ENCODE data around the gene OST4.

Gene OST4

DNA sequence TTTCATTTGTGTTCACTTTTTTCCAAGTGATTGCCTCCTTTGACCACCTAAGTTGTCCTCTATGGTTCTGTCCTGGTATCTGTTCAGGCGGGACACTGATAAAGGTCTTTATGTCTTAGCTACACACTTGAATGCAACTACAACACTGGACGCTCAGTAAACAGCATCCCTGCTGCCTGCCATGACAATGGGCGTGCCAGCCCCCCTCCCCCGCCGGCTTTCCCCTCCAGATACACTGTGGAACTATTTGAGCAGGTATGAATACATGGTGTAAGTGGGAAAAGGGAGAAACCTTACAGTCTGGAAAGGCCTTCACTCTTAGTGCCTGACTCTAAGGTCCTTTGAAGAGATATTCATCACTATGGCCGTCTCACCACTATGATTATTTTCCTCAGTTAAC, 14.3 kb downstream of the OST4 start:
- in situ Hi-C loops (cut with HindIII; ENCODE audit: low sequenced_read_pairs), result no loop called here

DNA sequence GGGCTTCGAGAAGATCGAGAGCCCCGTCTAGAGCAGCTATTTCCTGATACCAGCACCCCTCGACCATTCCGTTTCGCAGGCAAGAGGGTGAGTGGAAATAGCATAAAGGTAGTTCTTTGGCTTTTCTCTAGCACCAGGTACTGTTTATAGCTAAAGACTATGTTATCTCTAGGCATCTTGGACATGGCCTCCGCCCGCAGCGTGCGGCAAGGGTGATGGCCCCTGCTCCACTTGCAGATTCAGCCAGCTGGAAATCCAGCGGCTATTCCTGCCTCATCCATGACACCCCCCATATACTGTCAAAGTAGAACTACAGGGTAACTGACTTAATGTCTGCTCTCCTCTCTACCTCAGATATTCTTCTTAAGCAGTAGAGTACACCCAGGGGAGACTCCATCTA, 16.7 kb downstream of the OST4 start:
- in situ Hi-C loops (cut with HindIII; ENCODE audit: low sequenced_read_pairs), result no loop called here

- in situ Hi-C loops (cut with HindIII; ENCODE audit: low sequenced_read_pairs), result no loop called here
Measured at GRCh38 chr2:27053776-27054175, 17.7 kb downstream of the OST4 start.

GRCh38 chr2:27053321-27053720, 18.1 kb downstream of the OST4 start:
- in situ Hi-C loops (cut with HindIII; ENCODE audit: low sequenced_read_pairs), result no loop called here

- in situ Hi-C loops (cut with HindIII; ENCODE audit: low sequenced_read_pairs), result no loop called here
Measured at GRCh38 chr2:27051902-27052645, 19.4 kb downstream of the OST4 start.

GRCh38 chr2:27050996-27051901, 20.2 kb downstream of the OST4 start, which contains the start of gene AGBL5:
AGBL5 (plus strand) TSS chr2:27051668; CDS start chr2:27052959, 1,291 bp downstream.
- in situ Hi-C loops (cut with HindIII; ENCODE audit: low sequenced_read_pairs), result no loop called here

GRCh38 chr2:27050281-27050995, 21.0 kb downstream of the OST4 start:
- in situ Hi-C loops (cut with HindIII; ENCODE audit: low sequenced_read_pairs), result no loop called here

- in situ Hi-C loops (cut with HindIII; ENCODE audit: low sequenced_read_pairs), result no loop called here
Measured at GRCh38 chr2:27049422-27050280, 21.8 kb downstream of the OST4 start.

- in situ Hi-C loops (cut with HindIII; ENCODE audit: low sequenced_read_pairs), result no loop called here
Measured at GRCh38 chr2:27042985-27043634, 28.3 kb downstream of the OST4 start.

DNA sequence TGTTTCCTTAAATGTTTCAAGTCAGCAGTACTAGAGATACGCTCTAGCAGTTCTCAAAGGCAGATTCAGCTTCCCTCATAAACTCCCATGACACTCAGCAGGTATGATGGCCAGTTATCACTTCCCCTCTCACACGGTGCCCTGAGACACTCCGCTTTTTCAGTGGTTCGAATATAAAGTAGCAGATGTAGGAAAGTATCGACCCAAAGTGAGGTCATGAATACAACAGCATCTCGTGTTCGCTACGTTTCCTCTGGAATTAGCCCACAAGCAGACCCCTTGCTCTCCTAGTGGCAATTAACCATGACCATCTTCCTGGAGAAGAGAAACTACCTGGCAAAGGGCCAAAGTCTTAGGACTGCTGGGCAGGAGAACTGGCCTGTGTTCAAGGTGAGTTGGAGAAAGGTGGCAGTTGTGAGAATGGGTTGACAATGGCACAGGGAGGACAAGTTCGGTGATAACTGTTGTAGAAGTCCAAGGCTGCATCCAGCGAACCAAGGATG, 29.2 kb downstream of the OST4 start:
- in situ Hi-C loops (cut with HindIII; ENCODE audit: low sequenced_read_pairs), result no loop called here

DNA sequence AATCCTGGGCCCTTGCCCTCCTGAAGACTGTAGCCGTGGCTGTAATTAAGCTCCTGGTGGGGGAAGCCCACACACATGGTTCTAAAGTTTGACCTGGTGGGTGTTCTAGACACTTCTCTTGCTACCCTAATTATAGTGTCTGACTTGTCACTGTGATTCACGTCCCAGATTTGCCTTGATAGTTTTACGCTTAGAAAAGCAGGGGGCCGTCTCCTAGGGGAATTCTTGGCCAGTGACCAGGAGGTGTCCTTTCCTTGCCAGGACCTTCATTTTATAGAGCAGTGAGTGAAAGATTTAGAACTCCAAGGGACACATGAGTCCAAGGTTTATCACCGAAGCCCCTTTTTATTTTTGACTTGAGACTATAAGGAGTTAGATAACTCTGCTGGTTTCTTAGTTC, 29.7 kb downstream of the OST4 start:
- in situ Hi-C loops (cut with HindIII; ENCODE audit: low sequenced_read_pairs), result no loop called here

DNA sequence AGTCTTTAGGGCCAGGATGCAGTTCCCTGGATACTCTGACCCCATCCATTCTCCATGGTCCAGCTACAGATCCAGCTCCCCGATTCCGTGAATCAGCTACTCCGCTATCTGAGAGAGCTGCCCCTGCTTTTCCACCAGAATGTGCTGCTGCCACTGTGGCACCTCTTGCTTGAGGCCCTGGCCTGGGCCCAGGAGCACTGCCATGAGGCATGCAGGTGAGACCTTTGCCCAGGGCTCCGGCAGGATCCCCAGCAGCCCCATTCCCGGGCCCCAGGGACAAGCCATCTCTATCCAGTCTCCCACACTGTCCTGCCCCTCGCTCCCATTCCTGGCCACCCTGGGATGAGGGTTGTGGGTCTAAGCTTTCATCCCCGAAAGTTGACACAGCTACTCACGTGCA, 31.2 kb downstream of the OST4 start:
- in situ Hi-C loops (cut with HindIII; ENCODE audit: low sequenced_read_pairs), result no loop called here

DNA sequence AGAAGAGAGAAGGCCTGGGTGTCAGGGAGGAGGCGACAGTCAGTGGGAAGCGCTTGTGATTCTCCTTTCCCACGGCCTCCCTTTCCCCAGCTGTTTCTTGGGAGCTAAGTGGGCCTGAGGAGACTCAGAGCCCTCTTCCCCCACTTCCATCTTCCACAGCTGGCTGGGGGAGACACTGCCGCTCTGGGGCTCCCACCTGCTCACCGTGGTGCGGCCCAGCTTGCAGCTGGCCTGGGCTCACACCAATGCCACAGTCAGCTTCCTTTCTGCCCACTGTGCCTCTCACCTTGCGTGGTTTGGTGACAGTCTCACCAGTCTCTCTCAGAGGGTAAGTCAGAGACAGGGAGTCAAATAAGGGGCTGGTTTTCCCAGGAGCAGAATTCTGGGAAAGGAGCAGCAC, 31.6 kb downstream of the OST4 start:
- in situ Hi-C loops (cut with HindIII; ENCODE audit: low sequenced_read_pairs), result no loop called here

DNA sequence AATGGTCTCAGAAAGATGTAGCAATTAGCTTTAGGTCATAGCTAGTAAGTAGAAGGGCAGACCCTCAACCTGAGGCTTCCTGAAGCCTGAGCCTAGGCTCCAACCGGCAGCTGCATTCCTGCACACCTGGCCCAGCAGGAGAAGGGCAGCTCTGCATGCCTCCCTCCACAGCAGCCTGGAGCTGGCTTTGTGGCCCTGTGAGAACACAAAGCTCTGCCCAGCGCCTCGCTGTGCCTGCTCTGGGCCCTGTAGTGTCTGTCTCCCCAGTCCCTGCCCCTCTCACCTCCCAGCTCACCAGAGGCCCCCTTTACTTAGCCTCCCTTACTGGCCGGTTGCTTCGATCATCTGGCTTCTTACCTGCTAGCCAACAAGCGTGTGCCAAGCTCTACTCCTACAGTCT, 32.0 kb downstream of the OST4 start:
- in situ Hi-C loops (cut with HindIII; ENCODE audit: low sequenced_read_pairs), result no loop called here

GRCh38 chr2:27038631-27039339, 32.7 kb downstream of the OST4 start:
- in situ Hi-C loops (cut with HindIII; ENCODE audit: low sequenced_read_pairs), result no loop called here

GRCh38 chr2:27038012-27038411, 33.4 kb downstream of the OST4 start:
- in situ Hi-C loops (cut with HindIII; ENCODE audit: low sequenced_read_pairs), result no loop called here

GRCh38 chr2:27033253-27033852, 38.1 kb downstream of the OST4 start:
- in situ Hi-C loops (cut with HindIII; ENCODE audit: low sequenced_read_pairs), result no loop called here

- in situ Hi-C loops (cut with HindIII; ENCODE audit: low sequenced_read_pairs), result no loop called here
Measured at GRCh38 chr2:27032495-27033252, 38.8 kb downstream of the OST4 start, which contains the start of gene TMEM214. TMEM214 (plus strand) TSS chr2:27032965; CDS start chr2:27033016, 51 bp downstream.
